CD8-positive, alpha-beta memory T cell (primary cell): ENCODE measurements around the gene ANKRD34A. TPM values are rescaled to one million over a fixed set of nuclear protein-coding genes. Genes with fewer than 3 reads are reported as not detected.

Experiments used
- CTCF ChIA-PET: fragments of 350-600 bp; sonication (Branson Sonifier 250); formaldehyde crosslinking; loops from one replicate; lab custom pipeline; 2021; ENCODE audit warnings: antibody characterized with exemption; lab: Charles Lee
- POLR2A ChIA-PET: fragments of 350-600 bp; sonication (Branson Sonifier 250); formaldehyde crosslinking; loops from one replicate; lab custom pipeline; 2021; ENCODE audit warnings: antibody characterized with exemption; lab: Charles Lee
- DNase-seq, 5 donors: peaks; one replicate each; pipeline versions ENCODE4 v3.0.0 to v3.0.0-alpha.2; 2020 to 2022; ENCODE audit warnings: mixed read lengths in 1 of 5
- H3K27ac ChIP-seq: one replicate; pipeline ENCODE4 v1.7.0; 2013; ENCODE audit warnings: low read depth, mild to moderate bottlenecking, low read length, moderate library complexity
- H3K27me3 ChIP-seq: 2 replicates; pipeline ENCODE4 v1.7.0; 2013; ENCODE audit warnings: low read length, mild to moderate bottlenecking; ENCODE audit not compliant: insufficient read depth, poor library complexity, severe bottlenecking
- H3K36me3 ChIP-seq: 2 replicates; pipeline ENCODE4 v1.7.0; 2013; ENCODE audit warnings: mild to moderate bottlenecking, low read length, moderate library complexity; ENCODE audit not compliant: insufficient read depth
- H3K4me1 ChIP-seq: 2 replicates; pipeline ENCODE4 v1.7.0; 2013; ENCODE audit warnings: mild to moderate bottlenecking, low read length, moderate library complexity; ENCODE audit not compliant: insufficient read depth
- H3K4me3 ChIP-seq: 2 replicates; pipeline ENCODE4 v1.7.0; 2013; ENCODE audit warnings: mild to moderate bottlenecking, low read length
- H3K9me3 ChIP-seq: 2 replicates; pipeline ENCODE4 v1.7.0; 2013; ENCODE audit warnings: mild to moderate bottlenecking, low read length
- H3K27ac Mint-ChIP-seq, 8 donors: one replicate each; pipeline ENCODE4 v1.8.0; 2020 to 2021; ENCODE audit warnings: mixed read lengths in 8 of 8, mild to moderate bottlenecking in 6 of 8, inconsistent platforms in 3 of 8, moderate library complexity in 3 of 8
- H3K27me3 Mint-ChIP-seq, 2 donors: one replicate each; pipeline ENCODE4 v1.8.0; 2020 to 2021; ENCODE audit warnings: mixed read lengths in 2 of 2, mild to moderate bottlenecking in 1 of 2, moderate library complexity in 1 of 2
- H3K36me3 Mint-ChIP-seq, 3 donors: one replicate each; pipeline ENCODE4 v1.8.0; 2020 to 2021; ENCODE audit warnings: mixed read lengths in 3 of 3, inconsistent platforms in 1 of 3, mild to moderate bottlenecking in 1 of 3
- H3K4me1 Mint-ChIP-seq, 3 donors: one replicate each; pipeline ENCODE4 v1.8.0; 2020 to 2021; ENCODE audit warnings: mixed read lengths in 3 of 3, inconsistent platforms in 1 of 3, mild to moderate bottlenecking in 1 of 3
- H3K4me3 Mint-ChIP-seq, 7 donors: one replicate each; pipeline ENCODE4 v1.8.0; 2020 to 2021; ENCODE audit warnings: mixed read lengths in 7 of 7, mild to moderate bottlenecking in 6 of 7, moderate library complexity in 4 of 7, inconsistent platforms in 2 of 7
- H3K9me3 Mint-ChIP-seq, 5 donors: one replicate each; pipeline ENCODE4 v1.8.0; 2020 to 2022; ENCODE audit warnings: mixed read lengths in 5 of 5, mild to moderate bottlenecking in 3 of 5, moderate library complexity in 2 of 5, inconsistent platforms in 1 of 5
- polyA plus RNA-seq: library from polyadenylated mRNA; unstranded; fragments of 300-500 nt; fragmentation: Illumina TruSeq; gene quantifications from one replicate; pipeline ENCODE4 v1.2.3, GENCODE V29; 2021
- total RNA-seq, 2 experiments: library from RNA; stranded (reverse); gene quantifications; one replicate each; pipeline ENCODE4 v1.2.3, GENCODE V29; 2021

Gene ANKRD34A
- total and polyA plus RNA-seq, 3 experiments from 2014 or later: 0.97 to 8.7 (median 6.9) TPM

DNA sequence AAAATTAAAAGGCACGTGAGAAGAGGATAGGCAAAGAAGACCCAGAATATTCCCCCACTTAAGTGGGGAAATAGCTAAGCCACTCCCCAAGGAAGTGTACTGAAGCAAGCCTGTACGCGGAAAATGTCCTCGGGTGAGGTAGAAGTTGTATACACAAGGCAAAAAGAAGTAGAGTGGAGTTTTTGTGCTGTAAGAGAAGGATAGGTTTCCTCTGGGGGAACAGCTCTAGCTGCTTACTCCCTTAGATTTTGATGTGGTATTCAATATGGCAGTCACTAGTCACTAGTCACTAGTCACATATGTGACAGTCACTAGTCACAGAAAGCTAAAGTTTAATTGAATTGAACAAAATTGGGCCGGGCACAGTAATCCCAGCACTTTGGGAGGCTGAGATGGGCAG lies 24.4 kb upstream of the ANKRD34A start:
- POLR2A ChIA-PET: interaction anchor here (0.8 to 11.4 kb wide), 5 partner anchors 8 to 143 kb away, joined by 4 to 229 read pairs (median 5); partner anchors contain the start of genes NUDT17 and PIAS3
- Histone ChIP-seq H3K36me3 (peaks cover 19% of the 10 kb centered on the region), H3K4me3 (no peak overlapping the region), H3K27me3 (no peaks in the 10 kb centered on the region), H3K9me3 (no peaks in the 10 kb centered on the region), H3K27ac (no peak overlapping the region), H3K4me1 (peaks cover 71% of the 10 kb centered on the region)
- Mint-ChIP-seq H3K4me3 (peak overlapping the region in 1 of 7 donors; percentile 65), H3K9me3 (peaks cover 0 to under 1% (median 0%) of the 10 kb centered on the region in 5 donors), H3K4me1 (peaks cover 56 to 65% (median 59%) of the 10 kb centered on the region in 3 donors), H3K36me3 (peaks cover 16 to 23% (median 23%) of the 10 kb centered on the region in 3 donors), H3K27me3 (no peaks in the 10 kb centered on the region), H3K27ac (peak overlapping the region; percentile 2 to 97 (median 46))
- CTCF ChIA-PET: interaction anchor here (0.7 to 26.4 kb wide), 6 partner anchors 10 to 144 kb away, joined by 3 to 475 read pairs (median 4); partner anchors contain the start of gene NUDT17
- peak in 2 of 5 donors; percentile 26 to 50 for DNase-seq

DNA sequence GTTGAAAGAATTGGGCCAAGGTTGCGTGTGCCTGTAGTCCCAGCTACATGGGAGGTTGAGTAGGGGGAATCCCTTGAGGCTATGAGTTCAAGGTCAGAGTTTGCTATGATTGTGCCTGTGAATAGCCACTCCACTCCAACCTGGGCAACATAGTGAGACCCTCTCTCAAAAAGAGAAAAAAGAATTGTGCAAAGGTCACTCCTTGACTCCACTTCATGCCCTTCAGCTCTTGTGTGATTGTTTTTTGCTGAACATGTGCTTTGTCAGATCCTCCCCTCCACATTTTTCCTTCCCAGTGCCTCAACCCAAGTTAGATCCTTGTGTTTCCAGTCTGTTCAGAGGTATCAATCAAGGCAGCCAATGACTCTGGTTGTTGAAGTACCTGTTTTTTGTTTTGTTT lies 23.6 kb upstream of the ANKRD34A start:
- H3K4me3 Mint-ChIP-seq: peak overlapping the region in 1 of 7 donors; percentile 17
- DNase-seq: no peak
- H3K4me3 ChIP-seq: no peak overlapping the region
- H3K36me3 ChIP-seq: peaks cover 11% of the 10 kb centered on the region
- H3K36me3 Mint-ChIP-seq: peaks cover 7 to 15% (median 15%) of the 10 kb centered on the region in 3 donors
- H3K9me3 Mint-ChIP-seq: no peaks in the 10 kb centered on the region
- no peak overlapping the region for H3K27ac ChIP-seq
- ChIA-PET CTCF (interaction anchor here (1.0 to 26.4 kb wide), 4 partner anchors 9 to 50 kb away, joined by 3 to 475 read pairs (median 20); partner anchors contain the start of gene HJV), POLR2A (interaction anchor here (0.6 to 11.4 kb wide), 6 partner anchors 9 to 143 kb away, joined by 4 to 229 read pairs (median 8); partner anchors contain the start of genes NUDT17, PEX11B, RBM8A and TXNIP)
- H3K27me3 Mint-ChIP-seq: no peaks in the 10 kb centered on the region
- peak overlapping the region; percentile 12 to 97 (median 74) for H3K27ac Mint-ChIP-seq
- H3K4me1 ChIP-seq: peaks cover 73% of the 10 kb centered on the region
- no peaks in the 10 kb centered on the region for H3K9me3 ChIP-seq
- H3K4me1 Mint-ChIP-seq: peaks cover 48 to 67% (median 50%) of the 10 kb centered on the region in 3 donors
- no peaks in the 10 kb centered on the region for H3K27me3 ChIP-seq

GRCh38 chr1:145986551-145986950 lies 22.2 kb upstream of the ANKRD34A start:
- no peaks in the 10 kb centered on the region for H3K36me3 ChIP-seq
- H3K9me3 ChIP-seq: no peaks in the 10 kb centered on the region
- Mint-ChIP-seq H3K27me3 (no peaks in the 10 kb centered on the region), H3K36me3 (peaks cover 0 to 2% (median 1%) of the 10 kb centered on the region in 3 donors), H3K4me3 (no peak overlapping the region), H3K9me3 (no peaks in the 10 kb centered on the region), H3K27ac (peak overlapping the region in 4 of 8 donors; percentile 48 to 76 (median 70)), H3K4me1 (peaks cover 34 to 69% (median 36%) of the 10 kb centered on the region in 3 donors)
- no peak for DNase-seq
- no peaks in the 10 kb centered on the region for H3K27me3 ChIP-seq
- no peak overlapping the region for H3K4me3 ChIP-seq
- POLR2A ChIA-PET: interaction anchor here (1.4 to 4.7 kb wide), 3 partner anchors 11 to 68 kb away, joined by 4 to 49 read pairs (median 4); partner anchors contain the start of genes PEX11B, RBM8A and TXNIP
- peaks cover 73% of the 10 kb centered on the region for H3K4me1 ChIP-seq
- CTCF ChIA-PET: no interaction called here
- no peak overlapping the region for H3K27ac ChIP-seq

GRCh38 chr1:145985502-145986439 lies 21.4 kb upstream of the ANKRD34A start:
- Mint-ChIP-seq H3K4me3 (peak overlapping the region in 6 of 7 donors; percentile 49 to 80 (median 71)), H3K36me3 (no peaks in the 10 kb centered on the region), H3K4me1 (peaks cover 28 to 70% (median 29%) of the 10 kb centered on the region in 3 donors), H3K27ac (peak overlapping the region; percentile 86 to 99 (median 94)), H3K27me3 (no peaks in the 10 kb centered on the region), H3K9me3 (no peaks in the 10 kb centered on the region)
- Histone ChIP-seq H3K27me3 (no peaks in the 10 kb centered on the region), H3K27ac (peak overlapping the region; percentile 46), H3K4me1 (peaks cover 78% of the 10 kb centered on the region), H3K9me3 (no peaks in the 10 kb centered on the region), H3K4me3 (no peak overlapping the region), H3K36me3 (no peaks in the 10 kb centered on the region)
- no peak for DNase-seq
- POLR2A ChIA-PET: interaction anchor here (0.6 to 4.7 kb wide), 3 partner anchors 8 to 11 kb away, joined by 3 to 49 read pairs (median 10); partner anchors contain the start of gene TXNIP
- CTCF ChIA-PET: interaction anchor here (1.6 kb wide), 1 partner anchor 26 kb away, joined by 4 read pairs; no protein-coding TSS in a partner anchor

DNA sequence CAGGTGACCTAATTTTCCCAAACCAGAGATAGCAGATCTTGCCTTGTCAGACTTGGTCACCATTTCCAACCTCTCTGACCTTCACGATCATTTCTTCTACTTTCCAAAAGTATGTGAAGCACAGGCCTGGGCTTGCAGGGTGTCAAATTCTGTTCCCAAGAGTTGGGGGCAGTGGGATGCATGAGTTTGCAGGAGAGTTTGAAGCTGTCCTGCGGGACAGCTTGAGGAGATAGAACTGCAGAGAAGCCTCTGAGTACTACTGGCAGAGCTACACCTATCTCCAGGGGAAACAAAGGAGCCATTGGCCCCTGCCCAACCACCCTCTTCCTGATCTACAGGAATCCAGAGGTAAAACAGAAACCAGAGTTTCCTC lies 20.7 kb upstream of the ANKRD34A start:
- H3K4me1 ChIP-seq: peaks cover 82% of the 10 kb centered on the region
- Mint-ChIP-seq H3K27me3 (no peaks in the 10 kb centered on the region), H3K27ac (peak overlapping the region; percentile 58 to 99 (median 94)), H3K9me3 (no peaks in the 10 kb centered on the region), H3K4me3 (peak overlapping the region; percentile 49 to 80 (median 71)), H3K4me1 (peaks cover 21 to 65% (median 22%) of the 10 kb centered on the region in 3 donors), H3K36me3 (no peaks in the 10 kb centered on the region)
- H3K36me3 ChIP-seq: no peaks in the 10 kb centered on the region
- H3K27me3 ChIP-seq: no peaks in the 10 kb centered on the region
- H3K4me3 ChIP-seq: no peak overlapping the region
- no peaks in the 10 kb centered on the region for H3K9me3 ChIP-seq
- ChIA-PET POLR2A (interaction anchor here (1.0 to 4.7 kb wide), 3 partner anchors 9 to 26 kb away, joined by 3 to 49 read pairs (median 10); partner anchors contain the start of gene TXNIP), CTCF (interaction anchor here (0.8 to 1.6 kb wide), 5 partner anchors 13 to 140 kb away, joined by 3 to 5 read pairs (median 4); partner anchors contain the start of gene NUDT17)
- peak overlapping the region; percentile 46 for H3K27ac ChIP-seq
- DNase-seq: no peak

DNA sequence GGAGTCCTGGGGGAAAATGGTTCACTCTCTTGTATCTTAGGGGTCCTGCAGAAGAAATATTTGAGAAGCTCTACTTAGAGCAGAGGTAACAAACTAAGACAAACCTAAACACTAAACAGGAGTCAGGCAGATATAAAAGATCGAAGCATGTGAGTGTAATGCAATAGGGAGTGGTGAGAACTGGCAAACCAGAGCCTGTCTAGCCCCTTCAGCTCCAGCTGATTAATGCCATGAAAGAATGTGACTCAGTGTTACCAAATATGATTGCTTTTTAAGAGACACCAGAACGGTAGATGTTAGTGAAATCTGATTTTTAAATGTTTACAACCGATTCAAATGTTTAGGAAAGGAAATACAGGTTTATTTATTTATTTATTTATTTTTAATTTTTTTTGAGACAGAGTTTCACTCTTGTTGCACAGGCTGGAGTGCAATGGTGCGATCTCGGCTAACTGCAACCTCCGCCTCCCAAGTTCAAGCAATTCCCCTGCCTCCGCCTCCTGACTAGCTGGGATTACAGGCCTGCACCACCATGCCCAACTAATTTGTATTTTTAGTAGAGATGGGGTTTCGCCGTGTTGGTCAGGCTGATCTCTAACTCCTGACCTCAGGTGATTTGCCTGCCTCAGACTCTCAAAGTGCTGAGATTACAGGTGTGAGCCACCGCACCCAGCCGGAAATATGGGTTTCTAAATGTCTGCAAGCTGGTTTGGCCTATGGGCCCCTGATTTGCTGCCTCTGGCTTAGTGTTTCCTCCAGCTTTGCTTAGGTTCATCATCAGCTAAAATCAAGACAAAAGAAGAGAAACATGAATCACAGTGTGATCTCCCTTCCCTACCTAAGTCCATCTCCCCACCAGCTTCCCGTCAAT lies 19.8 kb upstream of the ANKRD34A start:
- DNase-seq: peak in 1 of 5 donors; percentile 63
- Mint-ChIP-seq H3K36me3 (no peaks in the 10 kb centered on the region), H3K27ac (peak overlapping the region; percentile 64 to 99 (median 94)), H3K9me3 (no peaks in the 10 kb centered on the region), H3K4me3 (peak overlapping the region; percentile 12 to 80 (median 70)), H3K4me1 (peaks cover 18 to 63% (median 20%) of the 10 kb centered on the region in 3 donors), H3K27me3 (no peaks in the 10 kb centered on the region)
- ChIA-PET CTCF (interaction anchor here (0.6 to 1.6 kb wide), 8 partner anchors 14 to 139 kb away, joined by 3 to 5 read pairs (median 4); partner anchors contain the start of genes ANKRD34A, LIX1L, NUDT17 and POLR3GL), POLR2A (interaction anchor here (0.7 to 4.7 kb wide), 4 partner anchors 10 to 27 kb away, joined by 3 to 49 read pairs (median 6); partner anchors contain the start of genes ANKRD34A, POLR3GL and TXNIP)
- Histone ChIP-seq H3K4me1 (peaks cover 89% of the 10 kb centered on the region), H3K36me3 (no peaks in the 10 kb centered on the region), H3K27me3 (no peaks in the 10 kb centered on the region), H3K4me3 (no peak overlapping the region), H3K27ac (peak overlapping the region; percentile 46), H3K9me3 (no peaks in the 10 kb centered on the region)
